Stimulated activated effector memory CD8-positive, alpha-beta T cell treated with anti-CD3 and anti-CD28 coated beads, Interleukin-12 subunit alpha, Interleukin-12 subunit beta, amount 100 ng/mL, for 72 hours (primary cell): ENCODE data around the gene LIMD2.
A peak's percentile ranks its signal among the peaks of the same experiment; 100 is the strongest.

Source experiments
- ATAC-seq: fragments of 150-1000 bp; cut with Tn5 transposase; 2 replicates; pipeline ENCODE4 v1.10.0; 2021
- DNase-seq, 2 donors: peaks; one replicate each; pipeline ENCODE4 v3.0.0; 2021 to 2022; ENCODE audit warnings: low spot score in 2 of 2
- H3K27ac Mint-ChIP-seq: one replicate; pipeline ENCODE4 v1.8.0; 2022; ENCODE audit warnings: mild to moderate bottlenecking, mixed read lengths
- H3K36me3 Mint-ChIP-seq: one replicate; pipeline ENCODE4 v1.8.0; 2022; ENCODE audit warnings: mild to moderate bottlenecking, mixed read lengths
- H3K4me1 Mint-ChIP-seq: one replicate; pipeline ENCODE4 v1.8.0; 2022; ENCODE audit warnings: mixed read lengths
- H3K4me3 Mint-ChIP-seq: one replicate; pipeline ENCODE4 v1.8.0; 2022; ENCODE audit warnings: mild to moderate bottlenecking, mixed read lengths
- H3K9me3 Mint-ChIP-seq: one replicate; pipeline ENCODE4 v1.8.0; 2022; ENCODE audit warnings: mixed read lengths

LIMD2 gene

DNA sequence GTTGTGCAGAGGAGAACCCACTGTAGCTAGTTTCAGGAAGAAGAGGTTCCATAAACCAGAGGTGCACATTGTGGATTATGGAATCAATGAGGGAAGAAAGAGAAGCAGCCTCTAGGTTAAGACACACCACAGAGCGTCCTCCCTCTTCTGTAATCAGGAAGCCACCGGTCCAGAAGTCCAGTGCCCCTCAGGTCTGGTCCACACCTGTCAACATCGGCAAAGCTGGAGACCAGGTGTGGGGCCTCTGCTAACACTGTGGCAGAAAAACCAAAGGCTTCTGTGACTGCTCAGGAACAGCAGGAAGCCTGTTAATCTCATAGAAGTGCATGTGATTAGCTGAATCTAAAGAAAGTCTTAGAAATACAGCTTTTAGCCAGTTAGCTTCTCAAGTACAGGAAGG, 23.3 kb downstream of the LIMD2 start:
- Mint-ChIP-seq H3K4me1 (no peaks in the 10 kb centered on the region), H3K9me3 (no peaks in the 10 kb centered on the region), H3K4me3 (no peak overlapping the region), H3K36me3 (peaks cover 38% of the 10 kb centered on the region), H3K27ac (peak overlapping the region; percentile 15)
- no peak for DNase-seq
- no peak for ATAC-seq

DNA sequence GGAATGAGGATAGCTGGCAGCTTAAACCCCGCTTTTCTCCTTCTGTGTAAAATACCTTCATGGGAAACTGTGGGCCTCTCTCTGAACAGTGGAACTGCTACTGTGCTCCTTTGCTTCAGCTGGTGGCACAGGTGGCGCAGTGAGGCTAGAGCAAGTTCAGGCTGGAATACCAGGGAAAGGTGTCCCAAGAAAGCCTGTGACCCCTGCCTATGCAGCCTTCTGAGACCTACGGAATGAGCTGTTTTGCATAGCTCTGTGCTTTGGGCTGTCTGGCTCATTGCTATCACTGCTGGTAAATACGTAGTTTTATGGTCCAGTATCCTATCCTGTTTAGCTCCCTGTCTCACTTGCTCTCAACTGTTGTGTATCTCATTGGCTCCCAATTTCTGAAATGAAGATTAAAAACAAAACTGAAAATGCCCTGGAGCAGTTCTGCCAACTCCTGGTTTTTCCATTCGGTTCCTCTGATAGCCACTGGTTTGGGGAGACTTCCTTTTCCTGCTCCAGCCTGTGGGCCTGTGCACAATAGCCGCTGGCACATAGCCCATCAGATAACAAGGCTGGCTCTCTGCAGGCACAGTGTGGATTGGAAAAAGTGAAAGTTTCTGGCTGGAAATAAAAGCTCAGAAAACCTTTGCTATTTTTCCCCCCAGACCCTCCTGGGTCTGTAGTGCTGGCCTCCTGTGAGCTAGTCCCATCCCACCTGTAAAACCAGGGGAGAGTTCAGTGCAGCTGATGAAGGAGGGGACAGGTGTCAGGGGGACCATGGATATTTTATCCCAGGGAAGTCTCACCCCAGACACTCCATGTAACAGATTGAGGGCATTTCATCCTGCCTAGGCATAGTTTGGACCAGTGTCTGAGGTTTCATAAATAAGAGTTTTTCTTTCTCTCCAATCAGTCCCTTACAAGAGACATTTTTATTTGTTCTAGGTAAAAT, 24.0 kb downstream of the LIMD2 start:
- no peak for DNase-seq
- no peak for ATAC-seq
- H3K4me1 Mint-ChIP-seq, result peaks cover 2% of the 10 kb centered on the region
- H3K9me3 Mint-ChIP-seq, result no peaks in the 10 kb centered on the region
- no peak overlapping the region for H3K4me3 Mint-ChIP-seq
- H3K36me3 Mint-ChIP-seq, result peaks cover 40% of the 10 kb centered on the region
- H3K27ac Mint-ChIP-seq, result peak overlapping the region; percentile 15

DNA sequence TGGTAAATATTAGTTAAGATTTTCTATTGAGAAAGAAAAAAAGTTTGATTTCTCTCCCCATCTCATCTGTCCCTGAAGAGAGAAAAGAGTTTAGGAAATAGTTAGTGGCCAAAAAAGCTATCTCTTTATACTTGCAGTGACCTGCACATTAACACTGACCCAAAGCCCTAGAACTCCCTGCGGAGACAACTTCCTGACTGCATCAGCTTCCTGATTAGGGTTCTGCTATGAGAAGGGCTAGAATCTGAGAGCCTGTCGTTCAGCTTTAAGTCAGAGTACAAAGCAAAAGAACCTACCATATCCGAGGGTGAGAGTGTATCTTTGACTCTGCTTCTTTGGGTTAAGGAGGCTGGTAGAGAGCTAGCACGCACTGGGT, 24.7 kb downstream of the LIMD2 start:
- Mint-ChIP-seq H3K4me1 (peaks cover 7% of the 10 kb centered on the region), H3K9me3 (no peaks in the 10 kb centered on the region), H3K4me3 (no peak overlapping the region), H3K27ac (peak overlapping the region; percentile 15), H3K36me3 (peaks cover 41% of the 10 kb centered on the region)
- DNase-seq, result no peak
- no peak for ATAC-seq

DNA sequence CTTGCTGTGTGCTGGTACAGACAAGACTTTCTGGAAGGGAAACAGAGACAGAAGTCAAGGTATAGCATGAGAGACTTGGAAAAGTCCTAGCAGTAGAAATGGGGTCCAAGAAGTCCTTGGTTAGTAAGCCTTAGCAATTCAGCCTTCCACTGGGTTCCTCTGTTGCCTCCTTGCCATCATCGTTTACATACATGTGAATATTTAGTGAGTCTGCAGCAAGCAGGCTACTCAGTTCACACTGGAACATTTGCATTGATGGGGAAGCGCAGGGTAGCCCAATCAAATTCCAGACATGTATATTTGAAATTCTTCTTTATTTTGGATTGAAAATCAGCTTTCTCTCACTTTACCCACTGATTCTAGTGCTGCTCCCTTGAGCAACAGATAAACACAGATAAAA, 27.1 kb downstream of the LIMD2 start:
- H3K9me3 Mint-ChIP-seq, result no peaks in the 10 kb centered on the region
- no peak for ATAC-seq
- peaks cover 55% of the 10 kb centered on the region for H3K36me3 Mint-ChIP-seq
- H3K4me3 Mint-ChIP-seq, result no peak overlapping the region
- H3K4me1 Mint-ChIP-seq, result peaks cover 7% of the 10 kb centered on the region
- no peak for DNase-seq
- H3K27ac Mint-ChIP-seq, result peak overlapping the region; percentile 9

GRCh38 chr17:63665527-63666214, 34.3 kb downstream of the LIMD2 start:
- no peaks in the 10 kb centered on the region for H3K9me3 Mint-ChIP-seq
- DNase-seq (no peak), ATAC-seq (no peak)
- H3K36me3 Mint-ChIP-seq, result peaks cover 88% of the 10 kb centered on the region
- no peak overlapping the region for H3K4me3 Mint-ChIP-seq
- peaks cover 14% of the 10 kb centered on the region for H3K4me1 Mint-ChIP-seq
- peak overlapping the region; percentile 76 for H3K27ac Mint-ChIP-seq

GRCh38 chr17:63659850-63660249, 40.1 kb downstream of the LIMD2 start:
- ATAC-seq (no peak), DNase-seq (no peak)
- Mint-ChIP-seq H3K4me1 (peaks cover 6% of the 10 kb centered on the region), H3K36me3 (peaks cover 93% of the 10 kb centered on the region), H3K27ac (no peak overlapping the region), H3K9me3 (no peaks in the 10 kb centered on the region), H3K4me3 (no peak overlapping the region)

DNA sequence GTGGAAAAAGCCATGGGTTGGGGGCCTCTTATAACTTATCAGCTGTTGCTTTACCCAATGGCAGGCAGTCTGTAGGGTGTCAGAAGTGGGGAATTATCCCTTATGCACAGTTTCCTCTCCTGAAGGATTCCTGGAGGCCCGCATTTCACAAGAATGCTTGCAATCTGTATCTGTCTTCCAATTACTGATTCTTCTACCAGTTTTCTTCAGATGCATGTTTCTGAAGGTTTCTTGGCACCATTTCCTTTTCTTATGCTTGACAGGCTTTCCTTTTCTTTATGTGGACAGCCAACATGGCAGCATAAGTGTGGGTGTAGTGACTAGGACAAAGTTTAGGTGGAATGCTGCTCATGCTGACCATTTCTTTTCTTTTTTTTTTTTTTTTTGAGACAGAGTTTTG, 41.6 kb downstream of the LIMD2 start:
- no peak overlapping the region for H3K27ac Mint-ChIP-seq
- H3K4me3 Mint-ChIP-seq, result no peak overlapping the region

DNA sequence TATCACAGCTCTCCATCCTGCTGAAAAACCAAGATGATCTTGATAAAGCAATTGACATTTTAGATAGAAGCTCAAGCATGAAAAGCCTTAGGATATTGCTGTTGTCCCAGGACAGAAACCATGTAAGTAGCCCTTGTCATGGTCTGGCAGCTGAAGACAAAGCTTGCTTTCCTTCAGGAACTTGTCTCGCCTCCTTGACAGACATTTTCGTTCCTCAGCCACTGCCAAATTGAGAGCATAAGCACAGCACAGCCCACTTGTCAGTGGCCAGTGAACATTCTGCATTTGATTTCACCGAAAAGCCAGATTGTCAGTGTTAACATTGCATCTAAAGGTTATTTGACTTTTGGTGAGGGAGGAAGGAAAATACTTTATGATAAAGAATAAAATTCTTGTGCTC, 42.1 kb downstream of the LIMD2 start:
- Mint-ChIP-seq H3K4me3 (no peak overlapping the region), H3K9me3 (no peaks in the 10 kb centered on the region), H3K36me3 (peaks cover 92% of the 10 kb centered on the region)

More for the DNA sequence above, 41.6 kb downstream of the LIMD2 start:
- peaks cover 92% of the 10 kb centered on the region for H3K36me3 Mint-ChIP-seq
- no peaks in the 10 kb centered on the region for H3K9me3 Mint-ChIP-seq
- ATAC-seq (no peak), DNase-seq (no peak)
- no peaks in the 10 kb centered on the region for H3K4me1 Mint-ChIP-seq

DNA sequence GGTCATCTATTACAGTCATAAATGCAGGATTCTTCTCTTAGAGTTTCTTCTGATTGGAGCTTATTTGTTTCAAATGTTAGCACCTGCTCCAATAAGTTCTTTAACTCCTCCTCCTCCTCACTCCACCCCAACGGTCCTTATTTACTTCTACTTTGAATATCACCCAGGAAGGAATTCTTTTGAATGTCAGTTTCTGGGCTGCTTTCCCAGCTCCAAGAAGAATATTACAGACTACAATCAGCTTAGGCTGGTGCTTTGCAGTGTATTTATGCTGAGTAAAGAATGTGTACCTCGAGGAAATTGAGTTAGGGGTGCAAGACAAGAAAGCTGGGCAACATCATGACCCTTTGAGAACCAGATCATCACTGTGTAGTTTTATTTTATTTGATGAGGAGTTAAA, 46.9 kb downstream of the LIMD2 start:
- Mint-ChIP-seq H3K27ac (peak overlapping the region; percentile 3), H3K4me3 (no peak overlapping the region), H3K4me1 (no peaks in the 10 kb centered on the region), H3K9me3 (no peaks in the 10 kb centered on the region), H3K36me3 (peaks cover 60% of the 10 kb centered on the region)
- ATAC-seq (no peak), DNase-seq (no peak)

More for the DNA sequence above, 42.1 kb downstream of the LIMD2 start:
- Mint-ChIP-seq H3K4me1 (no peaks in the 10 kb centered on the region), H3K27ac (no peak overlapping the region)
- ATAC-seq (no peak), DNase-seq (no peak)

- H3K4me3 Mint-ChIP-seq, result no peak overlapping the region
- no peaks in the 10 kb centered on the region for H3K9me3 Mint-ChIP-seq
- peak overlapping the region; percentile 0 for H3K27ac Mint-ChIP-seq
- no peak for DNase-seq
- H3K4me1 Mint-ChIP-seq, result no peaks in the 10 kb centered on the region
- no peak for ATAC-seq
- H3K36me3 Mint-ChIP-seq, result peaks cover 52% of the 10 kb centered on the region
Measured at GRCh38 chr17:63652106-63652505, 47.8 kb downstream of the LIMD2 start.

GRCh38 chr17:63649813-63650212, 50.1 kb downstream of the LIMD2 start:
- Mint-ChIP-seq H3K36me3 (peaks cover 40% of the 10 kb centered on the region), H3K4me3 (no peak overlapping the region), H3K27ac (peak overlapping the region; percentile 34), H3K9me3 (no peaks in the 10 kb centered on the region), H3K4me1 (no peaks in the 10 kb centered on the region)
- ATAC-seq (no peak), DNase-seq (no peak)

- DNase-seq, result no peak
- ATAC-seq, result no peak
- no peaks in the 10 kb centered on the region for H3K9me3 Mint-ChIP-seq
- H3K4me3 Mint-ChIP-seq, result no peak overlapping the region
- peaks cover 27% of the 10 kb centered on the region for H3K36me3 Mint-ChIP-seq
- H3K4me1 Mint-ChIP-seq, result no peaks in the 10 kb centered on the region
- H3K27ac Mint-ChIP-seq, result no peak overlapping the region
Measured at GRCh38 chr17:63647936-63648335, 52.0 kb downstream of the LIMD2 start.

GRCh38 chr17:63647065-63647725, 52.7 kb downstream of the LIMD2 start:
- no peak for DNase-seq
- no peak overlapping the region for H3K4me3 Mint-ChIP-seq
- no peaks in the 10 kb centered on the region for H3K4me1 Mint-ChIP-seq
- H3K9me3 Mint-ChIP-seq, result no peaks in the 10 kb centered on the region
- ATAC-seq, result no peak
- peak overlapping the region; percentile 70 for H3K27ac Mint-ChIP-seq
- H3K36me3 Mint-ChIP-seq, result peaks cover 20% of the 10 kb centered on the region

- Mint-ChIP-seq H3K4me1 (no peaks in the 10 kb centered on the region), H3K27ac (peak overlapping the region; percentile 70), H3K4me3 (no peak overlapping the region), H3K36me3 (peaks cover 16% of the 10 kb centered on the region), H3K9me3 (no peaks in the 10 kb centered on the region)
- ATAC-seq (no peak), DNase-seq (no peak)
Measured at GRCh38 chr17:63646488-63646806, 53.5 kb downstream of the LIMD2 start.
